Measurements from ENCODE around the gene PRAME.

DNA sequence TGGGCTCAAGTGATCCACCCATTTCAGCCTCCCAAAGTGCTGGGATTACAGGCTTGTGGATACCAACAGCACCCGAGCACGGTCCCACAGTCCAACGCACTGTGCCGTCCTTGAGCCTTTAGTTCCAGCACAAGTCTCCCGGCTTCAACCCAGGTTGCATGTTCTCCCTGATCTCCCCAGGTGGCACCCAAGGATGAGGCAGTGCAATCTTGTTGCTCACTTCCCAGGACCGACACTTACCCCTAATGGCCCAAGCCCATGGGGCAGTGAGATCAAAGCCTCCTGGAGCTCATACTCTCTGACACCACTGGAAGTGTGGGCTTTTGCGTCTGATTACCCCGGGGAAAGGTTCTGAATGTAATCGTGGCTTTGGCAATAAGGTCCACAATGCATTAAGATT, 3.5 kb downstream of the PRAME start:
- TF ChIP-seq, protein P1, sequence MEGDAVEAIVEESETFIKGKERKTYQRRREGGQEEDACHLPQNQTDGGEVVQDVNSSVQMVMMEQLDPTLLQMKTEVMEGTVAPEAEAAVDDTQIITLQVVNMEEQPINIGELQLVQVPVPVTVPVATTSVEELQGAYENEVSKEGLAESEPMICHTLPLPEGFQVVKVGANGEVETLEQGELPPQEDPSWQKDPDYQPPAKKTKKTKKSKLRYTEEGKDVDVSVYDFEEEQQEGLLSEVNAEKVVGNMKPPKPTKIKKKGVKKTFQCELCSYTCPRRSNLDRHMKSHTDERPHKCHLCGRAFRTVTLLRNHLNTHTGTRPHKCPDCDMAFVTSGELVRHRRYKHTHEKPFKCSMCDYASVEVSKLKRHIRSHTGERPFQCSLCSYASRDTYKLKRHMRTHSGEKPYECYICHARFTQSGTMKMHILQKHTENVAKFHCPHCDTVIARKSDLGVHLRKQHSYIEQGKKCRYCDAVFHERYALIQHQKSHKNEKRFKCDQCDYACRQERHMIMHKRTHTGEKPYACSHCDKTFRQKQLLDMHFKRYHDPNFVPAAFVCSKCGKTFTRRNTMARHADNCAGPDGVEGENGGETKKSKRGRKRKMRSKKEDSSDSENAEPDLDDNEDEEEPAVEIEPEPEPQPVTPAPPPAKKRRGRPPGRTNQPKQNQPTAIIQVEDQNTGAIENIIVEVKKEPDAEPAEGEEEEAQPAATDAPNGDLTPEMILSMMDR (IDR thresholded peaks at IDR 0.05), result no peak
- TF ChIP-seq EP300 (IDR thresholded peaks at IDR 0.05; ENCODE audit: low read depth) (no peak), POLR2AphosphoS5 (IDR thresholded peaks at IDR 0.05) (no peak)
